ENCODE data around the gene MOV10L1. TPM values are rescaled to one million over a fixed set of nuclear protein-coding genes. Genes with fewer than 3 reads are reported as not detected.

Gene MOV10L1
- 8.6 and 14.8 TPM in 2 replicates for total RNA-seq

GRCh38 chr22:50089682-50090411 lies at the start of gene MOV10L1:
MOV10L1 (plus strand) TSS chr22:50090006; CDS start chr22:50090089, 83 bp downstream.

GRCh38 chr22:50058061-50058905 lies 31.5 kb upstream of the MOV10L1 start, which contains the start of gene TTLL8:
TTLL8 (minus strand) TSS chr22:50058298.

GRCh38 chr22:50085211-50085972 lies 4.4 kb upstream of the MOV10L1 start, which contains the start of gene MLC1:
MLC1 (minus strand) TSS chr22:50085426; CDS start chr22:50084902, 524 bp downstream.

GRCh38 chr22:50170453-50171318 lies 80.9 kb downstream of the MOV10L1 start, which contains the start of gene PANX2:
PANX2 (plus strand) TSS chr22:50170731; CDS start chr22:50170731, 0 bp downstream.

GRCh38 chr22:50185375-50186087 lies 95.7 kb downstream of the MOV10L1 start, which contains the start of gene TRABD:
TRABD (plus strand) TSS chr22:50185913; CDS start chr22:50193061, 7,148 bp downstream.

GRCh38 chr22:50200461-50201190 lies 110.8 kb downstream of the MOV10L1 start, which contains the start of gene SELENOO:
SELENOO (plus strand) TSS chr22:50201011; CDS start chr22:50201037, 26 bp downstream.

Other genes starting within 250 kb of the MOV10L1 start
- gene ZBED4, start 236.2 kb upstream of the MOV10L1 start, total RNA-seq = 4.3 and 6.4 TPM in 2 replicates
- gene ALG12, start 171.6 kb upstream of the MOV10L1 start, total RNA-seq = 16.9 and 18.0 TPM in 2 replicates
- 107 and 123 TPM in 2 replicates for gene CRELD2, start 171.4 kb upstream of the MOV10L1 start, total RNA-seq
- gene PIM3, start 129.2 kb upstream of the MOV10L1 start, total RNA-seq = 16.8 and 25.8 TPM in 2 replicates
- under 0.01 TPM in 1 of 2 replicates, not detected in the other for gene IL17REL, start 77.2 kb upstream of the MOV10L1 start, total RNA-seq
- not detected in 2 replicates for gene TTLL8, start 31.7 kb upstream of the MOV10L1 start, total RNA-seq
- 0.65 and 3.1 TPM in 2 replicates for gene MLC1, start 4.6 kb upstream of the MOV10L1 start, total RNA-seq
- 0.85 and 1.0 TPM in 2 replicates for gene PANX2, start 80.7 kb downstream of the MOV10L1 start, total RNA-seq
- 16.6 and 19.5 TPM in 2 replicates for gene TRABD, start 95.9 kb downstream of the MOV10L1 start, total RNA-seq
- 19.9 and 21.4 TPM in 2 replicates for gene SELENOO, start 111.0 kb downstream of the MOV10L1 start, total RNA-seq
- 19.5 and 31.0 TPM in 2 replicates for gene TUBGCP6, start 155.0 kb downstream of the MOV10L1 start, total RNA-seq
- 16.1 and 19.6 TPM in 2 replicates for gene HDAC10, start 161.3 kb downstream of the MOV10L1 start, total RNA-seq
- 30.3 and 31.2 TPM in 2 replicates for gene MAPK12, start 171.7 kb downstream of the MOV10L1 start, total RNA-seq
- gene MAPK11, start 180.4 kb downstream of the MOV10L1 start, total RNA-seq = 4.8 and 5.1 TPM in 2 replicates
- gene PLXNB2, start 217.6 kb downstream of the MOV10L1 start, total RNA-seq = 130 and 166 TPM in 2 replicates
- 1.6 and 2.1 TPM in 2 replicates for gene DENND6B, start 237.0 kb downstream of the MOV10L1 start, total RNA-seq